ENCODE results near the gene CD79A.

GRCh38 chr19:41898235-41898634 lies 21.2 kb downstream of the CD79A start:
- TF ChIP-seq POLR2A (IDR thresholded peaks at IDR 0.05) (no peak), CTCF (IDR thresholded peaks at IDR 0.05) (no peak)

Data from sigmoid colon (tissue), 3 donors.